Activated CD8-positive, alpha-beta memory T cell treated with anti-CD3 and anti-CD28 coated beads for 1 hour (primary cell): ENCODE data around the gene TLX2.
A peak's percentile ranks its signal among the peaks of the same experiment; 100 is the strongest.

ENCODE experiments used
- DNase-seq, 2 donors: peaks; one replicate each; pipeline ENCODE4 v3.0.0-alpha.2; 2020; ENCODE audit warnings: low read depth in 1 of 2; ENCODE audit errors: extremely low read depth in 1 of 2

Gene TLX2

DNA sequence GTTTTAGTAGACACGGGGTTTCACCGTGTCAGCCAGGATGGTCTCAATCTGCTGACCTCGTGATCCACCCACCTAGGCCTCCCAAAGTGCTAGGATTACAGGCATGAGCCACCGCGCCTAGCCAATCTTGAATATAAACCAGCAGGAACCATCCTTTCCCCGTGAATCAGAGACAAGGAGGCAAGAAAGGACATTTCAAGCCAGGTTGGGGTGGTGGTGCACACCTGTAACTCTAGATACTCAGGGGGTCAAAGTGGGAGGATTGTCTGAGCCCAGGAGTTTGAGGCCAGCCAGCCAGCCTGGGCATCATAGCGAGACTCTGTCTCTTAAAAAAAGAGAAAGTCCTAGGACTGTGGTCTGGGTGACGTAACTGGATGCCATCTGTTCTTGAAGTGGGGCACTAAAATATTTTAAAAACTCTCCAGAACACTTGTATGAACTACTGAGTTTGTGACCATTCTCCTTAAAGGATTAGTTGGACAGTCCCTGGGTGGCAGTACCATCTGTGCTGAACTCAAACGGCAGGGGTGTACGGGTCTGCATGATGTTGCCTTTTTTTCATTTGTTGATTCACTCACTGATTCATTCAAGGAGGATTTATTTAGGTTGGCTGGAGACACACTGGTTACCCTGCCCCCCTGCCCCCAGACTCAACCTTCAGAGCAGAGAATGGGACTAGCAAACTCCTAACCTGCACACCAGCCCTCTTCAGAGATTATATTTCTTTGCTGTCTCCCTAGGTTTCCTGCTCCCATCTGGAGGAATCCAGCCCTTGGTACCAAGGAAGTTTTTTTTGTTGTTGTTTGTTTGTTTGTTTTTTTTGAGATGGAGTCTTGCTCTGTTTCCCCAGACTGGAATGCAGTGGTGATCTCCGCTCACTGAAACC, 2.9 kb upstream of the TLX2 start:
- DNase-seq: no peak

DNA sequence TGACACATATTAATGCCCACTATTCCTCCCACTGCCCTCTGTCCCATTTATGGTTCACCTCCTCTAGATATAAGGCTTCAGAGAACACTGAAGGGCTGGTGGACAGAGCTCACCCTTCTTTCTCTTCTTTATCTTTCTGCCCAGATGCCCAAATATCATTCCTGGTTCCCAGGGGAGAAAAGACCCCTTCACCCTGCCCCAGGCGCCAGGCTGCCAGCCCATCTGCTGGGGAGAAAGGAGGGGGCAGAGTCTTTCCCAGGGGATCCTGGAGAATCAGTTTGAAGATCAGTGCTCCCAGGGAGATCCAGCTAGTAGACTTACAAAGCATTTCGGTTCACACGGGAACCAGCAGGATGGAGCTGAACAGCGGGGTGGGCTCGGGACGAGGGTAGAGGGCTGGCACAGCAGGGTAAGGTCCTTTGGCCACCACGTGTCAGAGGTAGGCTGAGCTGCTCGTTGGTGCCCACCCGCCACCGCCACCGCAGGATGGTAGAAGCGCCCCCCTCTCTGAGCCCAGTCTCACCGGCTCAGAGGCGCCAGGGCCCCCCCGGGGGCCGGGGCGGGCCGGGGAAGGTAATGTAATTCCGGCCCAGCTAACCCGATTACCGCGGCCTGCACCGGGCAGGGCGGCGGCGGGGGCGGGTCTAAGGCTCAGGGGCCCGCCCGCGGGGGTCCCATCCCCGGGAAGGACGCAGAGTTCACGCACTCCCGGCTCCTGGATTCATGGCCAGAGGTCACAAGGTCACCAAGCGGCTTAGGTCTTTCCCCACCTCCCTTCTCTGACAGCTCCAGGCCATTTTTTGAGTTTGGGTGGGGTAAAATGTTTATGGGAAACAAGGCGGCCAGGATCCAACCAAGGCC, 1.3 kb upstream of the TLX2 start:
- DNase-seq: no peak

DNA sequence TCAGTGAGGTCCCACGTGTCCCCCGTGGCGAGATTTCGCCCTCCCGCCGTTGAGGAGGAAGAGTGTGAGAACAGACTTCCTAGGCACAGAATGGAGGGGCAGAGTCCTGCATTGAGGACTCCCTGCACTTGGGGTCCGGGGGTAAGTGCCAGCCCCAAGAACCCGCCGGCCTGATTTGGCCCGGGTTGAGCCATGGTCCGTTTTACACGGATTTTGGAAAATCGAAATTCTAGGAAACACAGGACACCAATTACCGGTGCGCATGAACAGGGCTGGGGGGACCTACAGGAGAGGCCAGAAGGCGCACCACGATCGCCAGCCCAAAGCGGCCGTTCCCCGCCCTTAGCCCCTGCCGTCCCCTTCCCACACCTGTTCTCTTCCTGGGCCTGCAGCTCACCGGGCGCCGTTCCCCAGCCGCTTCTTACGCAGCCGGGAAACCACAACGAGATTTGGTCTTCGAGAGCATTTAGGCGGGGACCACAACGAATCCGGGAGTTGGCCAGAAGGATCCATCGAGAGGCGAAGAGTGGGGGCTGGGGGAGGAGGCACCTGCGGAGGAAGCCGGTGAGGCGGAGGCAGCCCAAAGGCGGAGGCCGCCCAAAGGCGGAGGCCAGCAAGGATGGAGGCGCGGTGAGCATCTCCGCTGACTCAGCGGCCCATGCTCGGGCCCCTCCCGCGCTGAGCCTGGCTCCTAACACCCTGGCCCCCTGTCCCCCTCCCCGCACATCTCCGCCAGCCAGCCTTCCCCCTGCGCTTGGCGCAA, 464 bp upstream of the TLX2 start:
- no peak for DNase-seq

DNA sequence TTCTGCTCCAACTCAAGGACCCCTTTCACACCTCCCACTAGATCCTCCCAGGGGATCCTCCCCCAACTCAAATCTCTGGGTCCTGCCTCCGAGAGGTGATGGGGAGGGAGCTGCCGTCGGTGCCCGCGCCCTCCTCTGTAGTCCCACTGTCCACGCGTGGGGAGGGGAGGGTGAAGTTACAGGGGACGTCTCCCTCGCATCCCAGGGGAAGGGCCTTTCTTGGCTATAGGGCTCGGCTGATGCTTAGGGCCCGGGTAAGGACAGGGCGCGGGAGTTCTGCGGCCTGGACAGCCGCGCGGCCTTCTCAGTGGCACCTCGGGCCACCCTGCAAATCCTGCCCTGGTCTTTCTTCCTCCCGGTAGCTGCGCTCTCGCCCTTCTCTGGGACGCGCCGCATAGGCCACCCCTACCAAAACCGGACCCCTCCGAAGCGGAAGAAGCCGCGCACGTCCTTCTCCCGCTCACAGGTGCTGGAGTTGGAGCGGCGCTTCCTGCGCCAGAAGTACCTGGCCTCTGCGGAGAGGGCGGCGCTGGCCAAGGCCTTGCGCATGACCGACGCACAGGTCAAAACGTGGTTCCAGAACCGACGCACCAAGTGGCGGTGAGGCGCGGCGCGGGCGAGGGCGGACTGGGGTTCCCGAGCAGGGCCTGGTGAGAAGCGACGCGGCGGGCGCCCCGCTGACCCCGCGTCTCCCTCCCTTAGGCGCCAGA, 1.2 kb downstream of the TLX2 start:
- DNase-seq: no peak

DNA sequence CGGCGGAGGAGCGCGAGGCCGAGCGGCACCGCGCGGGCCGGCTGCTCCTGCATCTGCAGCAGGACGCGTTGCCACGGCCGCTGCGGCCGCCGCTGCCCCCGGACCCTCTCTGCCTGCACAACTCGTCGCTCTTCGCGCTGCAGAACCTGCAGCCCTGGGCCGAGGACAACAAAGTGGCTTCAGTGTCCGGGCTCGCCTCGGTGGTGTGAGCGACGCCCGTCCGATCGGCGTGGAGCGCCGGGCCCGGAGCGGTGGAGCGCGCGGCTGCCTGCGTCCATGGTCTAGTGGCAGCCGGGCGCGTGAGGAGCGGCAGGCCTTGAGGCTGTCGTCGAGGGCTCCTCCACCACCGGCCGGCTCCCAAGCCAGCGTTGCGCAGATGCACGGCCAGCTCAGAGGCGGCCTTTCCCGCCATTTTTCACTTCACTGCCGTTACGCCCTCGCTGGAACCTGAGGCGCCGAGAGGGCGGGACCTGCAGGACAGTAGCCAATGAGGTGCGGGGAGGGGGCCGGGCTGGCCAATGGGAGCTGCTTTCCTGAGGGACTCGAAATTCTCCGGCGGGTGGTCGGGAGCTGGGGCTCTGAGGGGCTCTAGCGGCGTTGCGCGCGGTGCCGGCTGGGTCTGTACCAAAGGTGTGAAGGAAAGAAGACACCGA, 1.9 kb downstream of the TLX2 start:
- DNase-seq: peak; percentile 49 to 56

DNA sequence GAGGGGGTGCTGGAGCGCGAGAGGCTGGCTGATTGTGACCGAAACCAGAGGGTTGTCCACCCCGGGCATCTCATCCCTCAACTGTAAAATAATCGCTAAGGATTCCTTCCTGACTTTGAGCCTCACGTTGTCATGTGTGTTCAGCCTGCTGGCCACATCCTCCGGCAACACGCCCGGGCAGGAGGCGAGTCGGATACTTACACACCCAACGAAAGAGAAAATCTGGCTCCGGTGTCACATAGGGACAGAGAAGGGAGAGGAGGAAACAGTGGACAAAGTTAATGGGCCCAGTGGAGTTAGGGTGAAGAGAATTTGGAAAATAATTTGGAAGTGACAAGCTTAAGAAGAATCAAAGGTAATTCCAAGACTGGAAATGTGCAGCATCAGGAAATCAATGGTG, 2.4 kb downstream of the TLX2 start:
- no peak for DNase-seq

DNA sequence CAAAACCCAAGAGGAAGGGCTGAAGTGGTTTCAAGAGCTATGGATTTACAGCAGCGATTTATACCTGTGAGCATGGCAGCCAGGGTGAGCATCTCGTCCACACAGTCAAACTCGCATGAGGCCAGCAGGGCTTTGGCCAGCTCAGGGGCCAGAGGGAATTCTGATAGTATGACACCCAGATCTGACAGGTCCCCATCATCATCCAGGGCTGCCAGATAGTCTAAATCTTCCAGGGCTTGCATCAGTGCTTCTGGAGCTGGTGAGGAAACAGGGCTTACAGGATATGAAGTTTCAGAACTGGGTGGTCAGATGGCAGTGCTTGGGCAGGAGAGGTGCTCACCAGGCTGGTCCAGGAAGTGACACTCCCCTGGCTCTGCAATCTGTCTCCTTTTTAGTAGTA, 8.3 kb downstream of the TLX2 start:
- no peak for DNase-seq

DNA sequence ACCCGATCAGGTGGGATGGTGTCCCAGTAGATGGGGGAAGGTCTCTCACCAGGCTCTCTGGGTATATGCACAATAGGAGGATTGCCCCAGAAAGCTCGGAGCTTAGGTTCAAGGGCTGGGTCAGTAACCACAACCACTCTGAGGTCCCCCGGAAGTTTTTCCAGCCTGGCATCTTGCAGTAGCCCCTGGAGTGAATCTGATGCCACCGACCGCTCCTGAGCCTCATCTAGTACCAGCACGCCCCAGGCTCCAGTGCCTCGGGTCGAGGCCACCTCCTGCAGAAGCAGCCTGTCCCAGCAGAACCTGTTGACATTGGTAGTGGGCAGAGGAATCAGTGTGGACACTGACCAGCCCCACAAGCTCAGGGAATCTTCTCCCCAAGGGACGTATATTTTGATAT, 9.8 kb downstream of the TLX2 start:
- DNase-seq: no peak

DNA sequence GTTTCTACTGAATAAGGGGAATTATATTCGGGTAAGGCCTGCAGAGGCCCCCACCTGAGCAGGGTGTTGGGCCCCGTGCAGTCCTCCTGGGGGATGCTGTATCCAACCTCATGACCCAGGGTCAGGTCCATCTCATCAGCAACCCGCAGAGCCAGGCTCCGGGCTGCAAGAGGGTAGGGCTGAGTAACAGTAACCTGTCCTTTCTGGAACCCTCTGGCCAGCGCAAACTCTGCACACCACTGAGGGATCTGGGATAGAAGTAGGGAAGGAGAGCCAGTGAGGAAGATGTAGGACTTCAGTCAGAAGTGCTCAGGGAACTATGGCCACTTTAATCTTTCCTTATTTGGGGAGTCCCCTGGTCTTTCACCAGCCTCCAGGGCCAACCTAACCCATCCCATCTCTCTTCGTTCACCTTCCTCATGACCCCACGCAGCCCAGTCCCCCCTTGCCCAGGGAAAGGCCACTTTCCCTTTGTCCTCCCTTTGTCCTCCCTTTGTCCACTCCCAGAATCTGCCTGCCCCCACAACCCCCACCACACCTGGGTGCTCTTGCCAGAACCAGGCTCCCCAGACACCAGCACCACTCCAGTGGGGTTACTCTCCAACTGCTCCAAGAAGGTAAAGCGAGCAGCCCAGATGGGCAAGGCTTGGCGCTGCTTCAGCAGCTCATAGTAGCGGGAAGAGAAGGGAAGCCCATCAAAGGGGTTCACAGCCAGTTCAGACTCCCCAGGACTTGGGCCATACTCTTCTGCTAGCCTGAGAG, 10.9 kb downstream of the TLX2 start:
- no peak for DNase-seq

DNA sequence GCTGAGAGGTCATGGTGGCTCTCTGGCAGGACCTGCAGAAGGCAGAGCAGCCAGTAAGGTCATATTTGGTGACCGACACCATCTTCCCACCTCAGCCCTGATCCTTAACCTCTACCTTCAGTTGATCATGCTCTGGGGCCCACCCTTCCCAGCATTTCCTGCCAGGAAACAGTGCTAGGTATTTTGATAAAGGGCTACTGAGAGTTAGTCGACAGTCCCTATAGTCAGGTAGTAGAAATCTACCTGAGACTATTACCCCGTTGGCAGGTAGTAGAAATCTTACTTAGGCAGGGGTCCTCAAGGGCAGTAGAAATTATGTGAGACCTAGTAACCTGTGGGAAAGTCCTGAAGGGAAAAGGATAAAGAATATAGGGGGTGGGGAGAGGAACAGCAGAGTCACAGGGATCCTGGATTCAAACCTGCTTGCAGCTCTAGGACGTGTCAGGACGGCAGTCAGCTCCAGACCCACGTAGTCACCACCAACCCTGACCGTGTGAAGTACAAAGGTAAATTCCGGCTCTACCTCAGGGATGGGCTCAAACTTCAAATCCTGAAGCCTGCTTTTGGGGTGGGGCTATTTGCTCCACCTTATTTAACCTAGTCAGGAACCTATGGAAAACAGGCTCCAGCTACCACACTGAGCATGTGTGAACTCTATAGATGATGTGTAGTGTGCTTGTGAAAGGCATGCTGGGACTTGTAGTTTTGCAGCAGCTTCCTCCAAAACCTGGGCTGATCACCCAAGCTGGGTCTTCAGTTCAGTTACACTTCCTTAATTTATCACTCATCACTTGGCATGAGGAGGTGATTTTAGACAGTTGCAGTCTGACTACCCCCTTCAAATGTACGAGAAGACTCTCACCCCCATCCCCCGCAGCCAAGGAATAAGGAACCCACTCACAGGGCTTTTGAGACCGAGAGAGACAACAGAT, 11.7 kb downstream of the TLX2 start, which contains the start of gene DQX1:
TSS of gene DQX1 (minus strand) at position 515 of the 932 bp plus-strand sequence. CDS start at position 13, 502 bp downstream.
- DNase-seq: no peak

DNA sequence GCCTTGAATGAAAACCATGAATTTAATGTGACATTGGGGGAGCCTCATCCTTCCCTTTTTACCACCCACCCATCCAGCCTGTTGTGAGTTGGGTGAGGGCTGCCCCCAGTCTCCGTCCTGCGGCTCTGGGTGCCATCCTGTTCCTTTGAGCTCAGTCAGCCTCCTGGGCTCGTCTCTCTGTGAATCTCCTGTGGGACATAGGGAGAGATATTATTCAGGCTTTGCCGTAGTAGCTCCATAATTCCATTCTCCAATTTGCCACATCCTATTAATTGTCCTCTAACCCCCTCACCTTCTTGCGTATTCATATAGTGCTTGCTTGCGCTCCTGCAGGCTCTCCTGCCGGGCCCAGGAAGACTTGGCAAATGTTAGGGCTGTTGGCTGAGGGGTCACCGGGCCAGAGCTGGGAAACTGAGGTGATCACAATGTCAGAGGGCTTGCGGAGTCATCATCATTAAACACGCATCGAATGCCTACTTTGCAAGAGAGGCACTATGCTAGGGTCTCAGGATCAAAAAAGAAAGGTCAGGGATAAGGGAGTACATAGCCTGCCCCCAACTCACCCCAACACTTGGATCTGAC, 12.5 kb downstream of the TLX2 start:
- DNase-seq: no peak

DNA sequence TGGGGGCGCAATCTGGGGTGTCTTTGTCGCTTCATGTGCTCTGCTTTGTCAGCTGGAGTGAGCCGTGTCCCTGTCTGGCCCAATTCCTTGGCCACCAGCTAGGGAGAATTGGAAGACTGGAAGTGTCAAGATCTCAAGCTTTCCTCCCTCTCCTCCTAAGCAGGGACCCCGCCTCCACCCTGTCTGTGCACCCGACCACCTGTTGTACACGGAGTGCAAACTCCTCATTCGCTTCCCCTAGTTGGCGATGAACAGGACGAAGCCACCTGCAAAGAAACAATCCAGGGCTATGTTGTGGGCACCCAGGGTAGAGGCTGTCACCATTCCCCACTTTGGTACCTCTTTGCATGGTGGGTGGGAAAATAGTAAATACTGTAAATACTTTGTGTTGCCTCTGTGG, 13.5 kb downstream of the TLX2 start:
- DNase-seq: no peak

DNA sequence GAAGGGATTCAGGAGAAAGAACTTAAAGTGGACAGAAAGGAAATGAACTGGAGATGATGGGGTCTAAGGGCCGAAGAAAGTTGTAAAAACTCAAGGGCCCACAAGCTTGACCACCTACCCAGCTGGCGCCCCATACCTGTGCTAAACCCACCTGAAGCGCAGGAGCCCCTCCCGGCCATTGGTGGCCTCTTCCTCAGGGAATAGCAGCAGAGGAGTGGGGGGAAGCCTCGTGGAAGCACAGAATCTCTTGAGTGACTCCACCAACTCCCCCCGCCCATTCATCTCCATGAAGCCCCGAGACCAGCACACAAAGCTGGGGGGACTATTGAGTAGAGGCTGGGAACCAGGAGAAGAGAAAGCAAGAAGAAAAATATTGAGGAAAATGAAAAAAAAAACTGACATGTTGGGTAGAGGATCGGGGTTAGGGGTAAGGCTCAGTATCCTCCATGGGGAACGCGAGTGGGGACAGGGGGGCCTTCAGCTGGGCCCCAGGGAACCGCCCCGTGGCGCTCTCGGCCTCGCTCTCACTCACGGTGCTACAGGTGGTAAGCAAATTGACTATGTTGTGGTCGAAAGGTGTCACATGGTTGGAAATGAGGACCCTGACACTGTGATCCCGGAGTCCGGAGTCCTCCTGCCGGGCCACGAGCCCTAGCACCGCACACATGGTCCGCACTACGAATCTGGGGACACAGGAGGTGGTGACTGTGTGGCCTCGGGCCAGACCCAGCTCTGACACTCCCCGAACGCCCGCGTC, 14.5 kb downstream of the TLX2 start:
- no peak for DNase-seq

DNA sequence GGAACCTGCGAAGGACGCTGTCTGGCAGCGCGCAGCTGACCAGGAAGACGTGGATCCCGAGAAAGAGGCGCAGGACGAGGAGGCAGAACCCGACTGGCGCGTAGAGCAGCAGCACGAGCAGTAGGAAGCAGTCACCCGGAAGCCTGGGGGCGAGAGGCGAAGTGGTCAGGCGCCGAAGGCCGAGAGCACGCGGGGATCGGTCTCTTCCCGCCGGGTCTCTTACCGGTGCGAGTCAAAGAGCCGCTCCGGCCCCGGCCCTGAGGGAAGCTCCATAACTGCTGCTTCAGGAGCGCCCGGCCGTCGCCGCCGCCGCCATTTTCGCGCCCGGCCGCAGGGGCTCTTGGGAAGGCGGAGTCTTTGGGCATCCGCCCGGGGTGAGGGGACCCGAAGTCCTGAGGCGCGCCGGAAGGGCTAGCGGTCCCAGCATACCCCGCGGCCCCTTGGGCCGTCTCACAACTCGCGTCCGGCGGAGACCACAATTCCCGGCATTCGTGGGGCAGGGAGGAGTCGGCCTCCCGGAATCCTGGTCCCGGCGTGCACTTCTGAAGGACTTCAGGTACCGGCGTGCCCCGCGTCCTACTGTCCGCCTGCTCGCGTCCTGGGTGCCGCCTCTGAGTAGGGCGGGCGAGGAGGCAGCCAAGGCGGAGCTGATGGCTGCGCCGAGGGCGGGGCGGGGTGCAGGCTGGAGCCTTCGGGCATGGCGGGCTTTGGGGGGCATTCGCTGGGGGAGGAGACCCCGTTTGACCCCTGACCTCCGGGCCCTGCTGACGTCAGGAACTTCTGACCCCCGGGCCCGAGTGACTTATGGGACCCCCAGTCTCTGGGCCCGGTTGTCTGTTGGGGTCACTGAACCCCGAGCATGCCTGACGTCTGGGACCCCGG, 15.3 kb downstream of the TLX2 start, which contains the start of the genes AUP1 and HTRA2:
TSS of gene AUP1 (minus strand) at position 350 of the 882 bp plus-strand sequence. CDS start at position 273, 77 bp downstream.
TSS of gene HTRA2 (plus strand) at position 577 of the 882 bp plus-strand sequence. CDS start at position 651, 74 bp downstream.
- peak; percentile 62 to 77 for DNase-seq

DNA sequence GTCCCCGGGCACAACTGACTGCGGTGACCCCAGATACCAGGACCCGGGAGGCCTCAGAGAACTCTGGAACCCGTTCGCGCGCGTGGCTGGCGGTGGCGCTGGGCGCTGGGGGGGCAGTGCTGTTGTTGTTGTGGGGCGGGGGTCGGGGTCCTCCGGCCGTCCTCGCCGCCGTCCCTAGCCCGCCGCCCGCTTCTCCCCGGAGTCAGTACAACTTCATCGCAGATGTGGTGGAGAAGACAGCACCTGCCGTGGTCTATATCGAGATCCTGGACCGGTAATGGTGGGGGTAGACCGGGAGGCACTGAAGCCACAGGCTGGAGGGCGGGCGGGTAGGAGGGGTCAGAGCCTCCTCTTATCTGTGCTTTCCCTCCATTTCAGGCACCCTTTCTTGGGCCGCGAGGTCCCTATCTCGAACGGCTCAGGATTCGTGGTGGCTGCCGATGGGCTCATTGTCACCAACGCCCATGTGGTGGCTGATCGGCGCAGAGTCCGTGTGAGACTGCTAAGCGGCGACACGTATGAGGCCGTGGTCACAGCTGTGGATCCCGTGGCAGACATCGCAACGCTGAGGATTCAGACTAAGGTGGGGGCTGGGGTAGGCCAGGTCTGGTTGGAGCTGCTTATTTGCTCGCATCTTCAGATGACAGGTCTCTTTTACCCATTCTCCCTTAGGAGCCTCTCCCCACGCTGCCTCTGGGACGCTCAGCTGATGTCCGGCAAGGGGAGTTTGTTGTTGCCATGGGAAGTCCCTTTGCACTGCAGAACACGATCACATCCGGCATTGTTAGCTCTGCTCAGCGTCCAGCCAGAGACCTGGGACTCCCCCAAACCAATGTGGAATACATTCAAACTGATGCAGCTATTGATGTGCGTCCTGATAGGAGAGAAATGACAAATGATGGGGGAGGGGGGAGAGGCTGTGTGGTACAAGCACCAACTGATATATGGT, 16.3 kb downstream of the TLX2 start:
- no peak for DNase-seq
